Measurements from ENCODE around the gene RNASET2.

Gene RNASET2

GRCh38 chr6:166946125-166946524, 10.2 kb downstream of the RNASET2 start:
- no peak for DNase-seq (ENCODE audit: low spot score)

GRCh38 chr6:166944666-166945256, 11.6 kb downstream of the RNASET2 start:
- no peak for DNase-seq (ENCODE audit: low spot score)

- no peak for DNase-seq (ENCODE audit: low spot score)
Observed at GRCh38 chr6:166942393-166943168, 13.8 kb downstream of the RNASET2 start.

- peak; percentile 16 for DNase-seq (ENCODE audit: low spot score)
Observed at GRCh38 chr6:166940643-166941068, 15.7 kb downstream of the RNASET2 start.

- no peak for DNase-seq (ENCODE audit: low spot score)
Observed at GRCh38 chr6:166939894-166940293, 16.5 kb downstream of the RNASET2 start.

- DNase-seq (ENCODE audit: low spot score): no peak
Observed at GRCh38 chr6:166939345-166939744, 17.0 kb downstream of the RNASET2 start.

- DNase-seq (ENCODE audit: low spot score): no peak
Observed at GRCh38 chr6:166938704-166939103, 17.6 kb downstream of the RNASET2 start.

- no peak for DNase-seq (ENCODE audit: low spot score)
Observed at GRCh38 chr6:166938150-166938549, 18.2 kb downstream of the RNASET2 start.

GRCh38 chr6:166937746-166938145, 18.6 kb downstream of the RNASET2 start:
- no peak for DNase-seq (ENCODE audit: low spot score)

- no peak for DNase-seq (ENCODE audit: low spot score)
Observed at GRCh38 chr6:166936079-166936787, 20.1 kb downstream of the RNASET2 start.

- no peak for DNase-seq (ENCODE audit: low spot score)
Observed at GRCh38 chr6:166935353-166935752, 21.0 kb downstream of the RNASET2 start.

GRCh38 chr6:166934174-166934573, 22.2 kb downstream of the RNASET2 start:
- DNase-seq (ENCODE audit: low spot score): no peak

- DNase-seq (ENCODE audit: low spot score): no peak
Observed at GRCh38 chr6:166933396-166933795, 23.0 kb downstream of the RNASET2 start.

GRCh38 chr6:166932616-166933015, 23.7 kb downstream of the RNASET2 start:
- no peak for DNase-seq (ENCODE audit: low spot score)

GRCh38 chr6:166932116-166932515, 24.2 kb downstream of the RNASET2 start:
- no peak for DNase-seq (ENCODE audit: low spot score)

GRCh38 chr6:166931426-166931970, 24.9 kb downstream of the RNASET2 start:
- DNase-seq (ENCODE audit: low spot score): no peak

GRCh38 chr6:166930354-166930891, 25.9 kb downstream of the RNASET2 start:
- DNase-seq (ENCODE audit: low spot score): no peak

- DNase-seq (ENCODE audit: low spot score): no peak
Observed at GRCh38 chr6:166929542-166930189, 26.7 kb downstream of the RNASET2 start.

- DNase-seq (ENCODE audit: low spot score): no peak
Observed at GRCh38 chr6:166928644-166929541, 27.5 kb downstream of the RNASET2 start.

- no peak for DNase-seq (ENCODE audit: low spot score)
Observed at GRCh38 chr6:166927935-166928643, 28.3 kb downstream of the RNASET2 start.
